NB4 (cell line): Measurements from ENCODE around the gene EXOSC3.

Experiments
- DNase-seq: peaks from one replicate; pipeline ENCODE4 v3.0.0; 2010; ENCODE audit warnings: low read depth
- H3K4me3 ChIP-seq: one replicate; pipeline ENCODE4 v1.5.1; 2011; ENCODE audit warnings: mild to moderate bottlenecking, low read depth, low read length, moderate library complexity
- CTCF ChIP-seq: IDR thresholded peaks from one replicate; pipeline ENCODE4 v1.5.1; 2012; ENCODE audit warnings: low read depth, low read length
- MAX ChIP-seq: IDR thresholded peaks from 2 replicates; pipeline ENCODE4 v1.6.1; 2011; ENCODE audit warnings: low read depth, low read length
- MYC ChIP-seq: IDR thresholded peaks from 2 replicates; pipeline ENCODE4 v1.6.1; 2011; ENCODE audit warnings: low read depth, low read length
- POLR2A ChIP-seq: IDR thresholded peaks from 2 replicates; pipeline ENCODE4 v1.6.1; 2011; ENCODE audit warnings: mild to moderate bottlenecking; ENCODE audit not compliant: insufficient read length; ENCODE audit errors: extremely low read depth

EXOSC3 gene

GRCh38 chr9:37798677-37799076, 13.8 kb upstream of the EXOSC3 start:
- TF ChIP-seq MAX (no peak), POLR2A (no peak), MYC (no peak)
- DNase-seq: peak; percentile 23
- no peak overlapping the region for H3K4me3 ChIP-seq

DNA sequence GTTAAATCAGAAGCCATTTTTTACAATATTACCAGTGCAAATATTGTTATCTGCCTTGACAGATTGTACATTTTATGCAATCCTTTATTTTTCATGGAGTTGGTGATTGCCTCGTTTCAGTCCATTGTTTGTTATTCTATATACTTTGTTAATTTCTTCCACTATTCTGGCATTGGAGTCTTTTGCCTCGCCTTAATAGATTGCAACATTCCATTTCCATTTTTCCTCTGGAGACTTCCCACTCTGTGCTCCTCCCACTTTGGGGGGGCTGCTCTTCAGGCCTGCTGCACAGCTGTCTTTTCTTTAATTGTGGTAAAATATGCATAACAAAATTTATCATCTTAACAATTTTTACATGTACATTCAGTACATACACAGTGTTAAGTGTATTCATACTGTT, 11.4 kb upstream of the EXOSC3 start:
- no peak for DNase-seq
- H3K4me3 ChIP-seq: no peak overlapping the region
- TF ChIP-seq MAX (no peak), CTCF (no peak), POLR2A (no peak), MYC (no peak)

- no peak for TF ChIP-seq MYC
- no peak for TF ChIP-seq CTCF
- TF ChIP-seq MAX: no peak
- no peak for TF ChIP-seq POLR2A
- no peak for DNase-seq
- no peak overlapping the region for H3K4me3 ChIP-seq
Observed at GRCh38 chr9:37792122-37792521, 7.3 kb upstream of the EXOSC3 start.

DNA sequence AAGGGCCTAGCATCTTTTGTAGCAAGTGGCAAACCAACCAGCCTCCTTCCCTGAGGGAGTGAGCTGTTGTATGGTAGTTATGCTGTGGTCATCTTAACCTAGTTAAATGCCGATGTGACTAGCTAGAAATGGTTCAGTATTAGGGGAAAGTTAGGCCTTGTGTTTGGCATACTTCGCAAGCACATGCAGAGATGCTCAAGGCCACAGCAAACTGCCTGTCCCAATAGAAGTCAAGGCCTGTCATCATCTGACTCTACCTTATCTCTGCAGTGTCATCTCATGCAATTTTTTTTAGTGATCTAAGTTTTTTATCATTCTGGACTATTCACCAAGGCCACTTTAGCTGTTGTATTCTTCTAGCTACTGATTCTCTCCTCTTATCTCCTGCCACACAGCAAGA, 5.2 kb upstream of the EXOSC3 start:
- TF ChIP-seq MAX: no peak
- no peak for TF ChIP-seq POLR2A
- TF ChIP-seq CTCF: no peak
- no peak for TF ChIP-seq MYC
- no peak overlapping the region for H3K4me3 ChIP-seq
- DNase-seq: no peak

- no peak for TF ChIP-seq MYC
- no peak for TF ChIP-seq POLR2A
- DNase-seq: peak; percentile 26
- H3K4me3 ChIP-seq: no peak overlapping the region
Observed at GRCh38 chr9:37788332-37788731, 3.5 kb upstream of the EXOSC3 start.

DNA sequence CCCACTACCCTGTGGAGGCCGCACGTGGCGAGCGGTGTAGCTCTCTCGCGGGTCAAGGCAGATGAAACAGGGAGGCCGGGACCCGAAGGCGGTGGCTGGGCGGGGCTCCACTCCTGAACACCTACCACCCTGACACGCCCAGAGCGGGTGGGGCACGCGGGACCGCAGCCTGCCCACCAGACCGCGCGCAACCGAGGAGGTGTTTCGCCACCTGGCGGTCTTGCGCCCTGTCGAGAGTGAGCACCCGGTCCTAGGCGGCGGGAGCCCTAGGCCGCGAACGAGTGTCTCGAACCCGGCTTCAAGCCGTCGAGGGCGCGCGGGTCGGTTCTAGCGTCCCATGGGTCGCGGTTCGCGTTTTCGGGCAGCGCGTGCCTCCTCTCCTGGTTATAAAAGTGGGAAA, 2.2 kb upstream of the EXOSC3 start:
- DNase-seq: no peak
- no peak overlapping the region for H3K4me3 ChIP-seq
- TF ChIP-seq MYC (no peak), CTCF (no peak), POLR2A (no peak), MAX (no peak)

DNA sequence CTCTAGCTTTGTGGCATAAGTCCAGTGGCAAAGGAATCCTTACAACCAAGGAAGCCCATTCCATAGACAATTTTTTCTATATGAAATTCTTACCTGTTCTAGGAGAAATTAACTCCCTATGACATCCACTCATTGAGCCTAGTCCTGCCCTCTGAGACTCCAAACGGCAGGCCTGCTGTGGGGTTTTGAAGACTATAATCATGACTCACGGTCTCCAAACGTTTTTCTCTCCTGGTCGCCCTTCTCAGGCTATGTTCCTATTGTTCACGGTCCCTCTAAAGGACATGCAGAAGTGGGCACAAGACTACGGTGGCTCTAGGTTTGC, 611 bp downstream of the EXOSC3 start:
- no peak for DNase-seq
- no peak for TF ChIP-seq CTCF
- H3K4me3 ChIP-seq: peak overlapping the region; percentile 94
